ENCODE results near the gene HAUS5.

DNA sequence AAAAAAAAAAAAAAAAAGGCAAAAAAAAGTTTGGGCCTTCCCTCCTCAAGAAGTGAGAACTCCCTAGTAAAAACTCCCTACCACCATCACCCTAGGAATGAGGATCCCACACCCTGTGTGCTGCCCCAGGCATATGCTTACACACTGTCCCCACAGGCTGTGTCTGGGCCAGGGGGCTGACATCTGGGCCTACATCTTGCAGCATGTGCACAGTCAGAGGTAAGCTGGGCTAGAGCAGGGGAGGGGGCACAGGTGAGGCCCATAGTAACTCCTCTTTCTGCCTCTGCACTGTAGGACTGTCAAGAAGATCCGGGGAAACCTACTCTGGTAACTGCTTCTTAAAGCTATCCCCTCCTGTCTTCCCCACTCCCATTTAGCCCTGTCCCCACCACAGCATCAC is 1.0 kb downstream of the HAUS5 start:
- TF ChIP-seq RAD21 (IDR thresholded peaks at IDR 0.05; ENCODE audit: insufficient read depth, low read depth, low read length) (no peak), STAT1 (conservative IDR thresholded peaks at IDR 0.05) (no peak), POLR2AphosphoS5 (IDR thresholded peaks at IDR 0.05; ENCODE audit: low read length) (no peak), SMC3 (IDR thresholded peaks at IDR 0.05; ENCODE audit: borderline replicate concordance, low read length) (no peak), NFYA (IDR thresholded peaks at IDR 0.05; ENCODE audit: borderline replicate concordance, low read depth, low read length) (no peak), NRF1 (conservative IDR thresholded peaks at IDR 0.05; ENCODE audit: low read depth, low read length) (no peak)
